Measurements from ENCODE around the gene GPR158.

GPR158 gene

GRCh38 chr10:25398680-25399079, 223.9 kb downstream of the GPR158 start:
- DNase-seq (ENCODE audit: low read depth in 3 of 3) = no peak

- no peak for DNase-seq (ENCODE audit: low read depth in 3 of 3)
These were observed 231.1 kb downstream of the GPR158 start for GRCh38 chr10:25405871-25406270.

- no peak for DNase-seq (ENCODE audit: low read depth in 3 of 3)
These were observed 242.8 kb downstream of the GPR158 start for GRCh38 chr10:25417611-25418010.

GRCh38 chr10:25425776-25426175, 251.0 kb downstream of the GPR158 start:
- DNase-seq (ENCODE audit: low read depth in 3 of 3) = no peak

GRCh38 chr10:25436431-25436830, 261.6 kb downstream of the GPR158 start:
- no peak for DNase-seq (ENCODE audit: low read depth in 3 of 3)

- DNase-seq (ENCODE audit: low read depth in 3 of 3) = no peak
These were observed 266.5 kb downstream of the GPR158 start for GRCh38 chr10:25441270-25441669.

- DNase-seq (ENCODE audit: low read depth in 3 of 3) = no peak
These were observed 269.5 kb downstream of the GPR158 start for GRCh38 chr10:25444266-25444665.

- no peak for DNase-seq (ENCODE audit: low read depth in 3 of 3)
These were observed 276.6 kb downstream of the GPR158 start for GRCh38 chr10:25451401-25451800.

- DNase-seq (ENCODE audit: low read depth in 3 of 3) = no peak
These were observed 278.8 kb downstream of the GPR158 start for GRCh38 chr10:25453619-25454018.

GRCh38 chr10:25455980-25456567, 281.3 kb downstream of the GPR158 start:
- no peak for DNase-seq (ENCODE audit: low read depth in 3 of 3)

- no peak for DNase-seq (ENCODE audit: low read depth in 3 of 3)
These were observed 282.8 kb downstream of the GPR158 start for GRCh38 chr10:25457552-25457951.

GRCh38 chr10:25465582-25466372, 291.0 kb downstream of the GPR158 start:
- no peak for DNase-seq (ENCODE audit: low read depth in 3 of 3)

GRCh38 chr10:25467881-25468280, 293.1 kb downstream of the GPR158 start:
- DNase-seq (ENCODE audit: low read depth in 3 of 3) = no peak

- DNase-seq (ENCODE audit: low read depth in 3 of 3) = no peak
These were observed 306.7 kb downstream of the GPR158 start for GRCh38 chr10:25481467-25481866.

GRCh38 chr10:25483999-25484398, 309.2 kb downstream of the GPR158 start:
- DNase-seq (ENCODE audit: low read depth in 3 of 3) = no peak

GRCh38 chr10:25487266-25487665, 312.5 kb downstream of the GPR158 start:
- no peak for DNase-seq (ENCODE audit: low read depth in 3 of 3)

- no peak for DNase-seq (ENCODE audit: low read depth in 3 of 3)
These were observed 317.2 kb downstream of the GPR158 start for GRCh38 chr10:25492040-25492439.

- no peak for DNase-seq (ENCODE audit: low read depth in 3 of 3)
These were observed 317.9 kb downstream of the GPR158 start for GRCh38 chr10:25492680-25493079.

GRCh38 chr10:25493122-25493893, 318.5 kb downstream of the GPR158 start:
- no peak for DNase-seq (ENCODE audit: low read depth in 3 of 3)

GRCh38 chr10:25497246-25497645, 322.4 kb downstream of the GPR158 start:
- no peak for DNase-seq (ENCODE audit: low read depth in 3 of 3)

- no peak for DNase-seq (ENCODE audit: low read depth in 3 of 3)
These were observed 323.8 kb downstream of the GPR158 start for GRCh38 chr10:25498645-25499044.

GRCh38 chr10:25501912-25502311, 327.1 kb downstream of the GPR158 start:
- DNase-seq (ENCODE audit: low read depth in 3 of 3) = no peak

- DNase-seq (ENCODE audit: low read depth in 3 of 3) = no peak
These were observed 327.7 kb downstream of the GPR158 start for GRCh38 chr10:25502453-25502852.

Measured in stimulated activated CD4-positive, alpha-beta T cell treated with anti-CD3 and anti-CD28 coated beads, TNF-alpha, amount 100 ng/mL, for 24 hours (primary cell).